Subcutaneous adipose tissue (tissue), 4 donors: ENCODE results near the gene NUDT3. TPM values are rescaled to one million over a fixed set of nuclear protein-coding genes. Genes with fewer than 3 reads are reported as not detected.

Experiments used
- CTCF ChIP-seq: fragments of 450-650 bp; IDR thresholded peaks from one replicate; pipeline ENCODE4 v1.5.1; 2016; ENCODE audit warnings: low read depth, mild to moderate bottlenecking, control low read depth, antibody characterized with exemption, moderate library complexity
- total RNA-seq, 4 donors: library from RNA; depleted of rRNA; stranded (reverse); fragments of >200 nt; gene quantifications; one replicate each; pipeline ENCODE4 v1.1.0, GENCODE V29; 2016

Gene NUDT3
- total RNA-seq, 4 donors from 2014 or later = 27.2 to 33.5 (median 30.5) TPM

GRCh38 chr6:34272013-34272926, 120.2 kb downstream of the NUDT3 start:
- no peak for TF ChIP-seq CTCF

- no peak for TF ChIP-seq CTCF
These were observed 124.7 kb downstream of the NUDT3 start for GRCh38 chr6:34267746-34268145.

GRCh38 chr6:34260576-34261267, 131.7 kb downstream of the NUDT3 start:
- TF ChIP-seq CTCF = no peak

GRCh38 chr6:34259529-34260069, 132.9 kb downstream of the NUDT3 start:
- no peak for TF ChIP-seq CTCF

GRCh38 chr6:34249469-34250261, 142.8 kb downstream of the NUDT3 start:
- no peak for TF ChIP-seq CTCF

GRCh38 chr6:34248727-34249468, 143.6 kb downstream of the NUDT3 start, which contains the start of gene SMIM29:
Gene SMIM29, minus strand, starts transcription at chr6:34249006. Its CDS starts 1,215 bp downstream, at chr6:34247791.
- TF ChIP-seq CTCF = no peak
